Endodermal cell (in vitro differentiated cells): ENCODE results near the gene SEMA6C. TPM values are rescaled to one million over a fixed set of nuclear protein-coding genes. Genes with fewer than 3 reads are reported as not detected.

Experiments used
- DNase-seq: peaks from one replicate; pipeline ENCODE4 v3.0.0-alpha.2; 2017
- H3K27ac ChIP-seq: 2 replicates; pipeline ENCODE4 v1.5.1; 2013; ENCODE audit warnings: mild to moderate bottlenecking, low read depth, low read length, moderate library complexity
- H3K27me3 ChIP-seq: 2 replicates; pipeline ENCODE4 v1.6.1; 2013; ENCODE audit warnings: mild to moderate bottlenecking, low read length, moderate library complexity; ENCODE audit not compliant: insufficient read depth, control insufficient read depth, poor library complexity, severe bottlenecking
- H3K36me3 ChIP-seq: 2 replicates; pipeline ENCODE4 v1.7.0; 2013; ENCODE audit warnings: mild to moderate bottlenecking, low read length, moderate library complexity; ENCODE audit not compliant: control insufficient read depth, insufficient read depth
- H3K4me1 ChIP-seq: one replicate; pipeline ENCODE4 v1.7.0; 2013; ENCODE audit warnings: low read length; ENCODE audit not compliant: control insufficient read depth, insufficient read depth
- H3K4me3 ChIP-seq: 2 replicates; pipeline ENCODE4 v1.5.1; 2013; ENCODE audit warnings: mild to moderate bottlenecking, low read length, moderate library complexity
- H3K9ac ChIP-seq: 2 replicates; pipeline ENCODE4 v1.6.1; 2013; ENCODE audit warnings: mild to moderate bottlenecking, low read length, moderate library complexity; ENCODE audit not compliant: poor library complexity, severe bottlenecking; ENCODE audit errors: extremely low read depth
- H3K9me3 ChIP-seq: 2 replicates; pipeline ENCODE4 v1.6.1; 2013; ENCODE audit warnings: mild to moderate bottlenecking, low read length, moderate library complexity; ENCODE audit not compliant: control insufficient read depth
- H3K27ac Mint-ChIP-seq: 2 replicates; pipeline ENCODE4 v1.8.0; 2020; ENCODE audit warnings: mixed read lengths
- H3K27me3 Mint-ChIP-seq: 2 replicates; pipeline ENCODE4 v1.8.0; 2021; ENCODE audit warnings: mild to moderate bottlenecking, mixed read lengths; ENCODE audit not compliant: insufficient read depth
- H3K36me3 Mint-ChIP-seq: 2 replicates; pipeline ENCODE4 v1.8.0; 2020; ENCODE audit warnings: low read depth, mixed read lengths
- H3K4me1 Mint-ChIP-seq: 2 replicates; pipeline ENCODE4 v1.8.0; 2020; ENCODE audit warnings: mixed read lengths
- H3K4me3 Mint-ChIP-seq: 2 replicates; pipeline ENCODE4 v1.8.0; 2020; ENCODE audit warnings: mild to moderate bottlenecking, moderate library complexity, mixed read lengths
- H3K9me3 Mint-ChIP-seq: 2 replicates; pipeline ENCODE4 v1.8.0; 2020; ENCODE audit warnings: mild to moderate bottlenecking, mixed read lengths
- CTCF ChIP-seq: fragments of 200-600 bp; sonication (generic); conservative IDR thresholded peaks from 2 replicates; pipeline ENCODE4 v1.5.0; 2021; ENCODE audit warnings: antibody characterized with exemption, mild to moderate bottlenecking
- WGBS, 2 experiments: methylation state at CpG; one replicate each; pipeline versions ENCODE4 v1.1.5 to v1.1.7; 2013; ENCODE audit warnings: missing lambda C conversion rate in 2 of 2, mixed read lengths in 1 of 2; ENCODE audit not compliant: insufficient coverage in 1 of 2, insufficient read length in 1 of 2; 5-methylcytosine and 5-hydroxymethylcytosine counted together
- total RNA-seq, 2 donors: library from RNA; stranded (reverse); fragmentation: NEBNext Ultra II Directional in 1 of 2; extraction: Animal tissue kit (Norgen Biotek cat#: 25700) in 1 of 2; gene quantifications; 2 replicates in 1 of 2; 3 replicates in 1 of 2; pipeline ENCODE4 v1.2.1, GENCODE V29; 2021

The SEMA6C gene
- total RNA-seq, 2 donors from 2014 or later, result 23.8 to 26.5 TPM

GRCh38 chr1:151187205-151187604 is 40.8 kb upstream of the SEMA6C start:
- no peaks in the 10 kb centered on the region for H3K4me1 ChIP-seq
- Mint-ChIP-seq H3K9me3 (no peaks in the 10 kb centered on the region), H3K27me3 (peaks cover 2% of the 10 kb centered on the region), H3K4me3 (no peak overlapping the region), H3K36me3 (peaks cover 33% of the 10 kb centered on the region), H3K27ac (peak overlapping the region; percentile 26), H3K4me1 (peaks cover 9% of the 10 kb centered on the region)
- H3K9me3 ChIP-seq, result no peaks in the 10 kb centered on the region
- peaks cover 36% of the 10 kb centered on the region for H3K36me3 ChIP-seq
- 80% methylated on average over 1 of the region's 1 CpG; no CpG with 5 or more reads in 1 of the 2 experiments for WGBS, 2 experiments
- no peaks in the 10 kb centered on the region for H3K27me3 ChIP-seq
- no peak for DNase-seq
- no peak for TF ChIP-seq CTCF
- no peak overlapping the region for H3K4me3 ChIP-seq
- no peak overlapping the region for H3K9ac ChIP-seq
- H3K27ac ChIP-seq, result no peak overlapping the region

GRCh38 chr1:151184211-151184610 is 37.8 kb upstream of the SEMA6C start:
- Mint-ChIP-seq H3K36me3 (peaks cover 56% of the 10 kb centered on the region), H3K9me3 (no peaks in the 10 kb centered on the region), H3K27ac (no peak overlapping the region), H3K27me3 (no peaks in the 10 kb centered on the region), H3K4me1 (peaks cover 8% of the 10 kb centered on the region), H3K4me3 (no peak overlapping the region)
- H3K9me3 ChIP-seq, result no peaks in the 10 kb centered on the region
- TF ChIP-seq CTCF, result no peak
- 95% methylated on average over 5 to 10 of the region's 10 CpGs for WGBS, 2 experiments
- no peak overlapping the region for H3K4me3 ChIP-seq
- no peak overlapping the region for H3K9ac ChIP-seq
- H3K27me3 ChIP-seq, result no peaks in the 10 kb centered on the region
- peaks cover 55% of the 10 kb centered on the region for H3K36me3 ChIP-seq
- H3K27ac ChIP-seq, result no peak overlapping the region
- H3K4me1 ChIP-seq, result no peaks in the 10 kb centered on the region
- DNase-seq, result no peak

GRCh38 chr1:151176514-151177045 is 30.1 kb upstream of the SEMA6C start:
- no peak overlapping the region for H3K27ac Mint-ChIP-seq
- H3K36me3 ChIP-seq, result peaks cover 66% of the 10 kb centered on the region

More at GRCh38 chr1:151176514-151177045, 30.1 kb upstream of the SEMA6C start:
- WGBS, 2 experiments, result 95 to 97% methylated on average over 15 to 17 of the region's 17 CpGs
- Histone ChIP-seq H3K4me3 (no peak overlapping the region), H3K9ac (no peak overlapping the region), H3K9me3 (no peaks in the 10 kb centered on the region), H3K4me1 (no peaks in the 10 kb centered on the region), H3K27me3 (no peaks in the 10 kb centered on the region), H3K27ac (no peak overlapping the region)
- H3K36me3 Mint-ChIP-seq, result peaks cover 67% of the 10 kb centered on the region
- no peaks in the 10 kb centered on the region for H3K27me3 Mint-ChIP-seq
- H3K4me1 Mint-ChIP-seq, result no peaks in the 10 kb centered on the region
- DNase-seq, result no peak
- TF ChIP-seq CTCF, result no peak
- no peak overlapping the region for H3K4me3 Mint-ChIP-seq
- no peaks in the 10 kb centered on the region for H3K9me3 Mint-ChIP-seq
